ENCODE measurements around the gene ADCY5.

DNA sequence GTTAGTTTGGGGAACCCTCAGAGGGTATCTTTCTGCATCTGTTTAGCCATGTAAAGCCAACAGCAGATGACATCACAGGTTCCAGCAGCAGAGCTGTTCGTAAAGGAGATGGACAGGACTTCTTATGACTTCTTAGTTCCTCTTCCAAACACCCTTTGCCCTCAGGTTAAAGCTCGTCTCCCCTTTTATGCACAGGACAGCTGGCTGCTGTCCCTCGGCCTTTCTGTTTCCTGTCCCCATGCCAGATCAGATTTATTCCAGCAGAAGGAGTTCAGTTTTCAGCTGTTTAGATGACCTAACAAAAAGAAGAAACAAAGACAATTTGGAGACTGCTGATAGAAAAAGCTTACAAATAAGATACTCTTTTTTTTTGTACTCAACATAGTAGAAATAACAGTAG is 202.0 kb downstream of the ADCY5 start:
- TF ChIP-seq, protein P1, sequence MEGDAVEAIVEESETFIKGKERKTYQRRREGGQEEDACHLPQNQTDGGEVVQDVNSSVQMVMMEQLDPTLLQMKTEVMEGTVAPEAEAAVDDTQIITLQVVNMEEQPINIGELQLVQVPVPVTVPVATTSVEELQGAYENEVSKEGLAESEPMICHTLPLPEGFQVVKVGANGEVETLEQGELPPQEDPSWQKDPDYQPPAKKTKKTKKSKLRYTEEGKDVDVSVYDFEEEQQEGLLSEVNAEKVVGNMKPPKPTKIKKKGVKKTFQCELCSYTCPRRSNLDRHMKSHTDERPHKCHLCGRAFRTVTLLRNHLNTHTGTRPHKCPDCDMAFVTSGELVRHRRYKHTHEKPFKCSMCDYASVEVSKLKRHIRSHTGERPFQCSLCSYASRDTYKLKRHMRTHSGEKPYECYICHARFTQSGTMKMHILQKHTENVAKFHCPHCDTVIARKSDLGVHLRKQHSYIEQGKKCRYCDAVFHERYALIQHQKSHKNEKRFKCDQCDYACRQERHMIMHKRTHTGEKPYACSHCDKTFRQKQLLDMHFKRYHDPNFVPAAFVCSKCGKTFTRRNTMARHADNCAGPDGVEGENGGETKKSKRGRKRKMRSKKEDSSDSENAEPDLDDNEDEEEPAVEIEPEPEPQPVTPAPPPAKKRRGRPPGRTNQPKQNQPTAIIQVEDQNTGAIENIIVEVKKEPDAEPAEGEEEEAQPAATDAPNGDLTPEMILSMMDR (tag by site-specific recombination; IDR thresholded peaks at IDR 0.05): no peak
- TF ChIP-seq, protein P2, sequence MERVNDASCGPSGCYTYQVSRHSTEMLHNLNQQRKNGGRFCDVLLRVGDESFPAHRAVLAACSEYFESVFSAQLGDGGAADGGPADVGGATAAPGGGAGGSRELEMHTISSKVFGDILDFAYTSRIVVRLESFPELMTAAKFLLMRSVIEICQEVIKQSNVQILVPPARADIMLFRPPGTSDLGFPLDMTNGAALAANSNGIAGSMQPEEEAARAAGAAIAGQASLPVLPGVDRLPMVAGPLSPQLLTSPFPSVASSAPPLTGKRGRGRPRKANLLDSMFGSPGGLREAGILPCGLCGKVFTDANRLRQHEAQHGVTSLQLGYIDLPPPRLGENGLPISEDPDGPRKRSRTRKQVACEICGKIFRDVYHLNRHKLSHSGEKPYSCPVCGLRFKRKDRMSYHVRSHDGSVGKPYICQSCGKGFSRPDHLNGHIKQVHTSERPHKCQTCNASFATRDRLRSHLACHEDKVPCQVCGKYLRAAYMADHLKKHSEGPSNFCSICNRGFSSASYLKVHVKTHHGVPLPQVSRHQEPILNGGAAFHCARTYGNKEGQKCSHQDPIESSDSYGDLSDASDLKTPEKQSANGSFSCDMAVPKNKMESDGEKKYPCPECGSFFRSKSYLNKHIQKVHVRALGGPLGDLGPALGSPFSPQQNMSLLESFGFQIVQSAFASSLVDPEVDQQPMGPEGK (tag by site-specific recombination; IDR thresholded peaks at IDR 0.05): no peak
